GM20431 (cell line): Measurements from ENCODE around the gene TOB2.

ENCODE experiments used
- in situ Hi-C: fragments of 300-500 bp; cut with MseI, MboI; formaldehyde crosslinking; loops from one replicate; pipeline ENCODE4 v1.15.0; 2020; ENCODE audit warnings: low sequenced_read_pairs; ENCODE audit not compliant: unreplicated experiment

Gene TOB2

GRCh38 chr22:41397143-41397811, 49.3 kb downstream of the TOB2 start:
- in situ Hi-C loops: no loop called here

- in situ Hi-C loops: no loop called here
Measured at GRCh38 chr22:41395531-41396240, 50.9 kb downstream of the TOB2 start.

GRCh38 chr22:41394012-41394356, 52.6 kb downstream of the TOB2 start:
- in situ Hi-C loops: no loop called here

GRCh38 chr22:41387341-41387740, 59.3 kb downstream of the TOB2 start:
- in situ Hi-C loops: no loop called here

GRCh38 chr22:41384128-41384527, 62.5 kb downstream of the TOB2 start:
- in situ Hi-C loops: no loop called here
